DMS79 treated with DMSO at 0.1 percent for 48 hours (cell line): ENCODE results near the gene RPUSD1.
"Not testable (repeated sequence)": the region's sequence is repeated elsewhere in the genome, so short reads cannot be mapped to it uniquely, and the experiment has no call there.

Source experiments
- DNase-seq: peaks from one replicate; lab custom pipeline; 2025; lab: John Stamatoyannopoulos, UW

RPUSD1 gene

DNA sequence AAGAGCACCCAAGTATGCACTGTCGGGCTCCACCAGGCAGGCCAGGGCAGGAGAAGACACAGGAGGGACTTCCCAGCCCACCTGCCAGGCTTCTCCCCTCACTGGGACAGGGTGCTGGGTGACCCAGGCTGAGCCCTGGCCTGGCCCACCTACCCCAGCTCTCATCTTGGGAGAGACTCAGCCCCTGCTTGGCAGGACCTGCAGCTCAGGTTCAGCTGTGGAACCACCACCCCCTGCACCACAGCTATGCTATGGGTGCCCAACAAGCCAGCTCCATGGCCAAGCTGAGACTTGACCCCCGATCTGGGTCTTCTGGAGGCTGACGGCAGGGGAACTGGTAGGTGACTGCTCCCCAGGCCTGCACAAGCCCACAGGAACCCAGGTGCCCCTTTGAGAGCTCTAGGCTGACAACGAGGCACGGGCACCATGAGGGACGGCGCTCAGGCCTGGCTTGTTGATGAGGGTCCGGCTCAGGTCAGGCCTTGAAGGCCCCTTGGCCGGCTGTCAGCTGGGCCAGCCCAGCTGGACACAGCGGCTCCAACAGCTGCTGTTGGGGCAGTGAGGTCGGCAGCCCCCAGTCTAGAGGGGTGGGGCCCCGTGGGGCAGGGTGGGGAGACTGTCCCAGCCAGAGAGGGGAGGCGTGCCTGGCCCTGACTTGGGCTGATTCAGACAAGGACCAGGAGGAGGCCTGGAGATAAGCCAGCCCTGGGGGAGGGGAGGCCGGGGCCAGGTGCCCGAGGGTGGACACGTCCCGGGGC is 4.6 kb downstream of the RPUSD1 start:
- no peak for DNase-seq

DNA sequence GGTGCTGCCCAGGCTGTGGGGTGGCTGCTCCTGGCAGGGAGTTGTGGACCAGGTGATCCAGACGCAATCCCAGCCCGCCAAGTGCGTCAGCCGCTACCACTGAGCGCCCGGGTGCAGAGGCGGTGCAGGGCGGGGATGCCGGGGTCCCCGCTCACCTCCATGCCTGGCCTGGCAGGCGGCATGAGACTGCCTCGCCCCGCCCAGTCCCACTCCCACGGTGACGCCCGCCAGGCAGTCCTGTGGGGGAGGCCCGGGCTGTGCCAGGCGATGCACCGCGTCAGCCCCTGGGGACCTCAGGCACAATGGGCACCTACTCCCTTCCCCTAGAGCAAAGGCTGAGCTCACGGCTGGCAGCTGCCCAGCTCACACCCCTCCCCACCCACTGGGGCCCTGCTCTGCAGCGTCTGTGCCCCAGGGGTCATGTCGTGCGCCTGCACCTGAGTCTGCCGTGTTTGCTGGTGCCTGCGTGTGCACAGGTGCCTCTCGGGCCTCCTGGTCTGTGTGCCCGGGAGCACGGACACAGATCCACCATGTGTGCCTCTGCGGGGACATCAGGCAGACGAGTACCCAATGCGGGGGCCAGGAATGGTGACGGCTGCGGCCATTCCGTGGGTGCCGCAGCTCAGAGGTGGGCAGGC is 5.3 kb downstream of the RPUSD1 start:
- peak; percentile 65 for DNase-seq

DNA sequence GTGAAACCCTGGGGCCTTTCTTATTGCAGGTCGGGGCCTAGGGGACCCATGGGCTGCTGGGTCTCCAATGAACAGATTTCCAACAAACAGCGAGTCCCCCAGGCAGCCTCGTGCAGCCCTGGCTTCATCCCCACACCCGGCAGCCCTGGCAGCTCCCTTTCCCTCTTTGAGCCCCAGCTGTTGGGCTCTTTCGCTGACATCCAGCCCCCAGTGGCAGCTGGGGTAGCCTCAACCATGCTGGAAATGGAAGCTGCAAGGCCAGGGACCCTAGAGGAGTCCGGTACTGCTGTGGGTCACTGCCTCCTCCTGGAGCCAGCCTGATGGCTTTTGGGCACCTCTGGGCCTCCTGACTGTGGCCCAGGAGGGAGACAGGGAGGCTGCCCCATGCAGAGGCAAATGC is 5.9 kb downstream of the RPUSD1 start:
- DNase-seq = no peak

DNA sequence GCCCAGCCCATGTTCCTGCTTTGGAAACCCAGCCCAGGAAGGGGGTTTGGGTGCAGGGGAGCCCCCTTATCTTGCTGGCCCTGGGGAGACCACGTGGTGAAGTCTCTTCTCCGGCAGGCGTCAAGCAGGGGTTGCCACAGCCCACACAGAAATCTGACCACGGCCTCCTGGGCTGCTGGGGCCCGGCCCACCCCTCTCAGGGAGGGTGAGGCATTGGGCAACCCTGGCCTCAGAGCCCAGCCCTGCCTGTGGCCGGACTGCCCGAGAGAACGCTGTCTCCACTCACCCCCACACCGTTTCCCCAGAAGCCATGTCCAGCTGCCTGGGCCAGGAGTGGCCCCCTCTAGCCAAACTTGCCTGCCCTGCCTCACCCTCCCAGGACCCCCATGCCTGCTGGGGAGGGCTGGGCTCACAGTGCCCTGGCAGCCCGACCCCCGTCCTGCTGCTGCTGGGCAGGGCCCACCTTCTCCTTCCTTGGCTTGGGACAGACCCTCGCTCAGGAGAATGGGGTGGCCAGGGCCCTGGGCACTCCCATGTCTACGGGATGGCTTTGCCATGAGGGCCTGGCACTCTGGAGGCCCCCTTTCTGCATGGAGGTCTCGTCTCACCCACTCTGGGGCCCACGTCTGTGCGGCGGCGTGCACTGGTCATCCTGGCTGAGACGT is 6.7 kb downstream of the RPUSD1 start:
- no peak for DNase-seq

DNA sequence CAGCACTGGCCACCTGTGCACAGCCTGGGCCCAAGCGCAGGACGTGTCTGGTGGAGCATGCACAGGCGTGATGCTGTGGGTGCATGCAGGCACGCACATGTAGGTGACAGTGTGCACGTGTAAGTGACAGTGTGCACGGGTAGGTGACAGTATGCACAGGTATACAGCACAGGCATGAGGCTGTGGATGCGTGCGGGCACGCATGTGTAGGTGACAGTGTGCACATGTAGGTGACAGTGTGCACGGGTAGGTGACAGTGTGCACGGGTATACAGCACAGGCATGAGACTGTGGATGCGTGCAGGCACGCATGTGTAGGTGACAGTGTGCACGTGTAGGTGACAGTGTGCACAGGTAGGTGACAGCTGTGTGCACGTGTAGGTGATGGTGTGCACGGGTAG is 7.9 kb downstream of the RPUSD1 start:
- no peak for DNase-seq

DNA sequence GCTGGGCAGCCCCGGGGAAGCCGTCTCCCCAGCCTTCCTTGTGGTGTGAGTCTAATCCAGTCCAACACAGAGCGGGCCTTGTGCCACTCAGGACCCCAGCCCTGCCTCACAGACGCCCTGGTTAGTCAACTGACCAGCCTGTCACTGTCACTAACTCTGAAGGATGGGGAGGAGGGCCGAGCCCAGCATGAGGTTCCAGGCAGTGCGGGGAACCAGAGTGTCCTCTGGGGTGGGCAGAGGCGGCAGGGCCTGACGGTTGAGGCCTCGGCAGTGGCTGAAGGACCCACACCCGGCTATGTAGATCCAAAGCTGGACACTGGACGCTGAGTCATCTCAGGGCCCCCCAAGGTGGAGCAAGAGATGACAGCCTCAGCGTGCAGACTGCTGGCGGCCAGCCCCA is 8.6 kb downstream of the RPUSD1 start:
- no peak for DNase-seq

DNA sequence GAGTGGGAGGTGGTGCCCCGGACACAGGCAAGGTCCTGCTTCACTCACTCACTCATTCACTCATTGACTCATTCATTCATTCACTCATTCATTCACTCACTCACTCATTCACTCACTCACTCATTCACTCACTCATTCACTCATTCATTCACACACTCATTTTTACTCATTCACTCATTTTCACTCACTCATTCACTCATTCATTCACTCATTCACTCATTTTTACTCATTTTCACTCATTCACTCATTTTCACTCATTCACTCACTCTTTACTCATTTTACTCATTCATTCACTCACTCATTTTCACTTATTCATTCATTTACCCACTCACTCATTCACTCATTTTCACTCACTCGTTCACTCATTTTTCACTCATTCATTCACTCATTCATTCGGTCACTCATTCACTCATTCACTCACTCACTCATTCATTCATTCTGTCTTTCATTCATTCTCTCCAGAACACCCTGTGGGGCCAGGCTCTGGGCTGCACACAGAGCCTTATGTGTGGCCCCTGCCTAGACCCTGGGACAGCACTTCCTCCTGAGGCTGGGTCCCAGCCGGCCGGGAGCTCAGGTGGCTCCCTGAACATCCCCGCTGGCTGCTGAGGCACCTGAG is 9.2 kb downstream of the RPUSD1 start:
- DNase-seq = no peak

DNA sequence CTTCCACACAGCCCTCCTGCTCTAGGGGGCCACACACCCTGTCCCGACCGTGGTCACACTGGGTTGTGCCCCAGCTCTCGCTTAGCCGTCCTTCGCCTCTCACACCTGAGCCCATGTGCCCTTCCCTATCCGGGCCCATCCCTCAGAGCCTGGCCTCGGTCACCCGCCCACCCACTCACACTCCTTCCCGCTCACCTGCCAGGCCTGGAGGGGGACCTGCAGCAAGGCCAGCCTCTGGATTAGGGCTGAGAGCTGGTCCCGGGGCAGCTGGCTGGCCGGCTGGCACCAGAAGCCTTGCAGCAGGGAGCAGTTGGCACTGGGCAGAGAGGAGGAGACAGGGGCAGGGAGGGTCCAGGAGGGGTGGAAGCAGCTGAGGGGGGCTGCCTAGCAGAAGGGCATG is 9.7 kb downstream of the RPUSD1 start:
- DNase-seq = no peak

DNA sequence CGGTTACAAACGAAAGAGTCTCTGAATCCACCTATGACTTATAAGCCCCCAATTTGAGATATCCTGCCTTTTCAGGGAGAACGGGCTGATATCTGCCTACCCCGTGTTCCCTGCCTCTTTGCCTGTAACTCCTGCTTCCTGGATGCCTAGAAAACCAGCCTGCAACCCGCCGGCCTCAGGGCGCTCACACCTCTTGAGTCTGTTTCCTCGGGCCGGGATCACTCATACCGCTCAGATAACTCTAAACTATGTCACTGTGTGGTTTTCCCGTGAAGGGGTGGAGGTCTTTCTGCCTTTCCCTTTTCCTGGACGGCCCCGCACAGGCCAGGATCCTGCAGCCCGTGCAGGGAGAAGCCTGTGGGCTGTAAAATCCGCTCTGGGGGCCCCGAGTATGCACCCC is 10.4 kb downstream of the RPUSD1 start:
- no peak for DNase-seq

DNA sequence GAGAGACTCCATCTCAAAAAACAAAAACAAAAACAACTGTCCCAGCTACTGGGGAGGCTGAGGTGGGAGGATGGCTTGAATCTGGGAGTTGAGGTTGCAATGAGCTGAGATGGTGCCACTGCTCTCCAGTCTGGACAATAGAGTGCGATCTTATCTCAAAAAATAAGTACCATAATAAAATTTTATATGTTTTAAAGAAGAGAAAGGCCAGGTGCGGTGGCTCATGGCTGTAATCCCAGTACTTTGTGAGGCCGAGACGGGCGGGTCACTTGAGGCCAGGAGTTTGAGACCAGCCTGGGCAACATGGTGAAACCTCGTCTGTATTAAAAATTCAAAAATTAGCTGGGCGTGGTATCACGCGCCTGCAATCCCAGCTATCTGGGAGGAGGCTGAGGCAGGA is 11.4 kb downstream of the RPUSD1 start:
- no peak for DNase-seq

DNA sequence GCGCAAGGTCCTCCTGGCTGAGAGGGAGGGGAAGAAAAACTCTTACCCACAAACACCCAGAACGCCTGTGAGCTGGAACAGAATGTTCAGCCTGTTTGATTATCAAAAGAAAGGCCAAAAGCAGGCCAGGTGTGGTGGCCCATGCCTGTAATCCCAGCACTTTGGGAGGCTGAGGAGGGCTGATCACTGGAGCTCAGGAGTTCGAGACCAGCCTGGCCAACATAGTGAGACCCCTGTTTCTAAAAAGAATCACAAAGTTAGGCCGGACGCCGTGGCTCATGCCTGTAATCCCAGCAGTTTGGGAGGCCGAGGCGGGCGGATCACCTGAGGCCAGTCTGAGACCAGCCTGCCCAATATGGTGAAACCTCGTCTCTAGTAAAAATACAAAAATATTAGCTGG is 11.9 kb downstream of the RPUSD1 start:
- DNase-seq = not testable (repeated sequence)

DNA sequence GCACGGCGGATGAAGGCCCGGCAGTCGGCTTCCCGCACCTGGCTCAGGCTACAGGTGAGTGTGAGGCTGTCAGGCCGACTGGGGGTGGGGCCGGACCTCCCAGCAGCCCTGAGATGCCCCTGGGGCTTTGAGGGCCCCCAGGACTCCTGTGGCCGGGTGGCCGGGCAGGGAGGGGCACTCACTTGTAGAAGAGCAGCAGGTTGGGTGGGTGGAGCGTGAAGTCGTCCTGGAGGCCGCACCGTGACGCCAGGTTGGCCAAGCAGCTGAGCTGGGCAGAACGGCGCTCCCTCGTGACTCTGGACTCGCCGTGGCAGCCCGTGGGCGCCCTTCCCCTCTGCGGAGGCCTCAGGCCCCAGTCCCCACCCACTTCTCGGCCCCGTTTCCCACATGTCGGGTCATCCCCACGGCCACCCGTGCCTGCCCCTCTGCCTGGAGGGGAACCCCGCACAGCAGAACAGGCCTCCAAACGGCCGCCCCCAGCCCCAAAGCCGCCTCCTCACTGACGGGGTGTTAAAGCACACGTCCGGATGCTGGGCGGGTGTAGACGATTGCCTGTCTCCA is 12.9 kb downstream of the RPUSD1 start:
- no peak for DNase-seq

DNA sequence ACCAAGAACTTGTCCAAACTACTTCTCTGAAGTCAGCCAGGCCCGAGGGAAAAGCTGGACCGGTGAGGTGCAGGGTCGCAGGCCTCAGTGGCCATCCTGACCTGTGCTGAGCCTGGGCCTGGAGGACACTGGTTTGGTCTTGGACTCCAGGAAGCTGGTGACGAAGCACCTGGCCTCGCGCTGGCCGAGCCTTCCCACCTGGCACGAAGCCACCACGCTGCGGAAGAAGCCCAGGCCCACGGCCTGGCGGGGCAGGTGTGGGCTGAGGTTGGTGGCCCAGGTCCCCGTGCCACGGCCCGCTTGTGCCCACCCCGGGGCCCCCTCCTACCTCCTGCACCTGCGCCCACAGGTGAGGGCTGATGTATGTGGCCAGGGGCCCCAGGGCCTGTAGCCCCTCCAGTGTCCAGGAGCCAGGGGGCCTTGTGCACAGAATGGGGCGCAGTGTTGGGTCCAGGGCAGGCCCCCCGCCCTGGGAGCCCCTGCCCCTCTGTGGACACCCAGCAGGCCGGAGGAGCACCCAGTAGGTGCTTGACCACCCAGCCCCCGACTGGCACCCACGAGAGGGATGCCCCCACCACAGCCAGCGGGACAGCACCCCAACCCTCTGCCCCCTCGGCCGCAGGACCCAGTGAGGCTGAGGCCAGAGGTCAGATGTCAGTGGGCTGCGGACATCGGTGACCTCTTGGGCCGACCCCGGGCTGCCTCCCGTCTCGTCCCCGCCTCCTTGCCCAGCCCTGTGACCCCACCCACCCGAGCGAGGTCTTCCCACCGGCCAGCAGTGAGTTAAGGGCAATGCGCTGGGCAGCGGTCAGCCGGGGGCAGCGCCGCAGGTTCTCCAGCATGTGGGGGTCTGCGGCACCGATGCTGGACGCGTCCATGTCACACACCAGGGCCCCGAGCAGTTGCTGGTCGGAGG is 13.8 kb downstream of the RPUSD1 start:
- DNase-seq = no peak

DNA sequence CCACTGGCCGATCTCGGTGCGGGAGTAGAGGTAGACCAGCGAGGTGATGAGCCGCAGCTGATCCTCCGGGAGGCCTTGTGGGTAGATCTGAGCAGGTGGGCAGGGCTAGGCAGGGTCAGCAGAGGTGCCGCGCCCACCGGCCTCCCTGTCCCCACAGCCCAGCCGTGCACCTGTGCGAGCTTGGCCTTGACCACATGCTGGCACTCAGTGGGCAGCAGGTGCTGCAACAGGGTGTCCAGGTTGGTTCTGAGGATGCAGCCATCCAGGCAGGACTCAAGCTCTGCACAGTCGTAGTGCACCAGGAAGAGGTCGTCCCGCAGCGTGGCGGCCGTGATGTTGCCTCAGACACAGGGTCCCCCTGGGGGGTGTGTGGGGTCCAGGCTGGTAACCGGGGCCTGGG is 15.2 kb downstream of the RPUSD1 start:
- no peak for DNase-seq

DNA sequence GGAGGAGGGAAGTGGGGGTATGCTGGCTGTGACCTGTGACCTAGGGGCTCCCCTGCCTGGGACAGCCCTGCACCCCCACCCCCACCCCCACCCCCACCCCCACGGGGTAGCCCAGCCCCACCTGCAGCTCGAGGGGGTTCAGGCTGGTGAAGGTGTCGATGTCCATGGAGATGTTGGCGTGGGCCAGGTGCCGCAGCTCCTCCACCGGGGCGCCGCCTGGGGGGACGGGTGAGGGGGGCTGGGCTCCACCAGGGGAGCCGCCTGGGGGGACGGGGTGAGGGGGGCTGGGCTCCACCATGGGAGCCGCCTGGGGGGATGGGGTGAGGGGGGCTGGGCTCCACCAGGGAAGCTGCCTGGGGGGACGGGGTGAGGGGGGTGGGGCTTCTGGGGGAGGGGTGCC is 17.8 kb downstream of the RPUSD1 start:
- no peak for DNase-seq

DNA sequence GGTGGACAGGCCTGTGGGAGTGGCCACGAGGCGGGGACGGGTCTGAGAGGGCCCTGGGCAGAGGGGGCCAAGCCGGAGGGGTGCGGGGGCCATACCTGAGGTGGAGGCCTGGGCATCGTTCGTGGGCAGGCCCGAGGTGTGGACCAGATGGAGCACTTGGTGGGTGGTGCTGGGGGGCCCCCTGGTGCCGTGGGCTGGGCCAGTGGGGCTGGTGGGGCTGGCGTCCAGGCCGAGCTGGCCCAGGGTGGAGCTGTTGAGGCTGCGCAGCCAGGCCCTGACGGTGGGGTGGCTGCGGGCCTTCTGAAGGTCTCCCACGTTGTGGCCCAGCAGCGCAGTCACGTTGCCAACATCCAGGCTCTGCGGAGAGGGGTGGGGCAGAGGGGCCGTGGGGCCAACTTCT is 18.2 kb downstream of the RPUSD1 start:
- no peak for DNase-seq

DNA sequence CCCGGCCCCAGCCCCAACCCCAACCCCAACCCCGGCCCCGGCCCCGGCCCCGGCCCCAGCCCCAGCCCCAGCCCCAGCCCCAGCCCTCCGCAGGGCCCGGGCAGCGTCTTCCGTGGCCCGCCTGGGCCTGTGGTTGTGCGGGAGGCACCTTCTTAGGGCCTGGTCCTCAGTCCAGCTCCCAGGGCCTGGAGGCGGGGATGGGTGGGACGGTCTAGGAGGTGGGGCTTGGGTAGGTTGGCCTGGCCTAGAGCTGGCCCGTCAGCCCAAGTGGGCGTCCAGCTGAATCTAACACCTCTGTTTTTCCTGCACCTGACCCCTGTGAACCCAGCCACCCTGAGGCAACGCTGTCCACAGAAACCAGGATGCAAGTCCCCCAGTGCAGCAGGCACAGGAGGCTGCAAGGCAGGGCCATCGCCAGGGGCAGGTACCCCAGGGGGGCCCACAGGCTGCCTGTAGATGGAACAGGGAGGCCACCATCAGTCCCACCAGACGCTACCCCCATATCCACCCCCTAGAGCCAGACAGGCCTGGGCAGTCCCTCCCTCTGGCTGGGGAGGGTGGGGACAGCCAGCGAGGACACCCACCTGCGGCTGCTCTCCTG is 18.9 kb downstream of the RPUSD1 start:
- DNase-seq = no peak

DNA sequence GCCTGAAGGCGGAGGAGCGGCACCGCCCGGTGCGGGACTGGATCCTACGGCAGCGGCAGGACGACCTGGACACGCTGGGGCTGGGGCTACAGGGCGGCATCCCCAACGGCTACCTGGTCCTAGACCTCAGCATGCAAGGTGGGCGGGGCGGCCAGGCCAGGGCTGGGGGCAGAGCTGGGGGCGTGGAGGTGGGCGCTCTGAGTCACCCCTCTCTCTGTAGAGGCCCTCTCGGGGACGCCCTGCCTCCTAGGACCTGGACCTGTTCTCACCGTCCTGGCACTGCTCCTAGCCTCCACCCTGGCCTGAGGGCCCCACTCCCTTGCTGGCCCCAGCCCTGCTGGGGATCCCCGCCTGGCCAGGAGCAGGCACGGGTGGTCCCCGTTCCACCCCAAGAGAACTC is 19.8 kb downstream of the RPUSD1 start:
- no peak for DNase-seq

DNA sequence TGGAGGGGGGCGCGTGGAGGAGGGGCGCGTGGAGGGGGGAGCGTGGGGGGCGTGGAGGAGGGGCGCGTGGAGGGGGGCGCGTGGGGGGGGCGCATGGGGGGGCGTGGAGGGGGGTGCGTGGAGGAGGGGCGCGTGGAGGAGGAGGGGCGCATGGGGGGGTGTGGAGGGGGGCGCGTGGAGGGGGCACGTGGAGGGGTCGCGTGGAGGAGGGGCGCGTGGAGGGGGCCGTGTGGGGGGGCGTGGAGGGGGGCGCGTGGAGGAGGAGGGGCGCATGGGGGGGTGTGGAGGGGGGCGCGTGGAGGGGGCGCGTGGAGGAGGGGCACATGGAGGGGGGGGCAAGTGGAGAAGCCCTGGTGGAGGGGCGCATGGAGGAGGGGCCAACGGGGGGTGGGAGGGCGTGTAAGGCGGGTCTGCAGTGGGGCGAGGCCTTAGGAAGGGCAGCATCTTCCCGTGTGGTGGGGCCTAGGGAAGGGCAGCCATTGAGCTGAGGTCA is 20.4 kb downstream of the RPUSD1 start:
- DNase-seq = no peak

DNA sequence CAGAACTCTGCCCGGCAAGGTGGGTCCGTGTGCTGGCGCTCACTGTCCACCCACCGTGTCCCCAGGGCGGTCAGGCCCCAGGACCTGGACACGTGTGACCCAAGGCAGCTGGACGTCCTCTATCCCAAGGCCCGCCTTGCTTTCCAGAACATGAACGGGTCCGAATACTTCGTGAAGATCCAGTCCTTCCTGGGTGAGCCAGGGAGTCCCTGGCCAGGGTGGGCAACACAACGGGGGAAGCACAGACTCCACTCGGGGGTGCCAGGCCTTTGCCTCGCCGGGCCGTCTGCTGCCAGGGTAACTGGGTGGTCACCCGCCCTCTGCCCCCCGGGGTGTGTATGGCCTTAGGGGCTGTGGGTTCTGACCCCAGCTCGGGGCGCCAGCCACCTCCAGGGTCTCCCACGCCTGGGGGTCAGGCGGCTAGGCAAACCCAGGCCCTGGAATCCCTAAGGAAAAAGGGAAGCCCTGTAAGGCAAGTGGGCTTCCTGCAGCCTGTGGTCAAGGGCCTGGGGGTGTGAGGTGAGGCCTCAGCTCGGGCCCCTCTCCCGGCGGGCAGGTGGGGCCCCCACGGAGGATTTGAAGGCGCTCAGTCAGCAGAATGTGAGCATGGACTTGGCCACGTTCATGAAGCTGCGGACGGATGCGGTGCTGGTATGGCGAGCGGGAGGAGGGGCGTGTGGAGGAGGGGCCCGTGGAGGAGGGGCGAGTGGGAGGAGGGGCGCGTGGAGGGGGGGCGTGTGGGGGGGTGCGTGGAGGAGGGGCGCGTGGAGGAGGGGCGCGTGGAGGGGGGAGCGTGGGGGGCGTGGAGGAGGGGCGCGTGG is 21.2 kb downstream of the RPUSD1 start:
- DNase-seq = no peak
